ENCODE data around the gene DAG1. TPM values are rescaled to one million over a fixed set of nuclear protein-coding genes. Genes with fewer than 3 reads are reported as not detected.

The DAG1 gene
- polyA plus RNA-seq, 2 of the 4 experiments (the other 2 are of a cell fraction): 46.6 to 59.6 TPM

DNA sequence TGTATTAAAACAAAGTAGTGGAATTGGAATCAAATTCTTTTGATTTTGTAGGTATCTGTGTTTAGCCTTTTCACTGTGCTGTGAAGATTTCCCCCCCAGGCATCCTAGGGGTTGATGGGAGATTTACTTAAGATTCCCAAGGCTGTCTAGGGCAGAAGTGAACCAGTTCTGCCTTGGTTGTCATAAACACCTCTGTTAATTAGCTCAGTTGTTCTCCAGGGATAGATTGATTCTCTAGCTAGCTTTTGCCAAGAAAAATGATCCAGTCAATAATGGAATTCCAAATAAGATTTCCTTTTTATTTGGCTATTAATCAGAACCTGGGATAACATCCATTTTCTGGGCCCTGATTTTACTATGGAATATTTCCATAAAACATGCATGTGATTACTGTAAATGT lies 12.7 kb downstream of the DAG1 start:
- no peak for ATAC-seq
- no peak for DNase-seq (ENCODE audit: low read depth in 1 of 2, low spot score in 1 of 2)
- TF ChIP-seq RNF2 (IDR thresholded peaks at IDR 0.05; ENCODE audit: borderline replicate concordance, low read depth) (no peak), RAD21 (conservative IDR thresholded peaks at IDR 0.05 in 1 of 2, IDR thresholded peaks at IDR 0.05 in 1 of 2) (no peak), CBX8 (IDR thresholded peaks at IDR 0.05) (no peak), FOSL2 (IDR thresholded peaks at IDR 0.05) (no peak), FOSL2 (CRISPR knock-in tag; IDR thresholded peaks at IDR 0.05) (no peak), GATA3 (IDR thresholded peaks at IDR 0.05; ENCODE audit: borderline replicate concordance) (no peak), HOXB13 (CRISPR knock-in tag; IDR thresholded peaks at IDR 0.05; ENCODE audit: low read depth) (no peak), RARB (CRISPR knock-in tag; IDR thresholded peaks at IDR 0.05) (no peak), TFCP2L1 (CRISPR knock-in tag; IDR thresholded peaks at IDR 0.05) (no peak), POLR2A (IDR thresholded peaks at IDR 0.05; ENCODE audit: low read length) (no peak), RFX5 (IDR thresholded peaks at IDR 0.05) (no peak), NFE2L2 (conservative IDR thresholded peaks at IDR 0.05; ENCODE audit: low read length) (no peak), JUN (IDR thresholded peaks at IDR 0.05) (no peak), KDM1A (IDR thresholded peaks at IDR 0.05; ENCODE audit: low read depth) (no peak), POLR2AphosphoS2 (conservative IDR thresholded peaks at IDR 0.05; ENCODE audit: low read length) (no peak), MAFK (IDR thresholded peaks at IDR 0.05; ENCODE audit: partially characterized antibody) (no peak)
- TF ChIP-seq, protein P1, sequence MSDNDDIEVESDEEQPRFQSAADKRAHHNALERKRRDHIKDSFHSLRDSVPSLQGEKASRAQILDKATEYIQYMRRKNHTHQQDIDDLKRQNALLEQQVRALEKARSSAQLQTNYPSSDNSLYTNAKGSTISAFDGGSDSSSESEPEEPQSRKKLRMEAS (IDR thresholded peaks at IDR 0.05): no peak
- TF ChIP-seq, protein P2, sequence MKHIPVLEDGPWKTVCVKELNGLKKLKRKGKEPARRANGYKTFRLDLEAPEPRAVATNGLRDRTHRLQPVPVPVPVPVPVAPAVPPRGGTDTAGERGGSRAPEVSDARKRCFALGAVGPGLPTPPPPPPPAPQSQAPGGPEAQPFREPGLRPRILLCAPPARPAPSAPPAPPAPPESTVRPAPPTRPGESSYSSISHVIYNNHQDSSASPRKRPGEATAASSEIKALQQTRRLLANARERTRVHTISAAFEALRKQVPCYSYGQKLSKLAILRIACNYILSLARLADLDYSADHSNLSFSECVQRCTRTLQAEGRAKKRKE (CRISPR knock-in tag; IDR thresholded peaks at IDR 0.05; ENCODE audit: low read depth): no peak
- Histone ChIP-seq H3K9me3 (no peaks in the 10 kb centered on the region), H3K4me2 (no peak overlapping the region), H3K4me1 (peaks cover 9% of the 10 kb centered on the region), H3K27ac (no peak overlapping the region), H3K4me3 (no peak overlapping the region)
- ChIA-PET CTCF (interaction anchor here (0.7 kb wide), 1 partner anchor 30 kb away, joined by 3 read pairs; no protein-coding TSS in a partner anchor), POLR2A (interaction anchor here (1.1 kb wide), 1 partner anchor 12 kb away, joined by 4 read pairs; no protein-coding TSS in a partner anchor)
- FAIRE-seq: no peak

DNA sequence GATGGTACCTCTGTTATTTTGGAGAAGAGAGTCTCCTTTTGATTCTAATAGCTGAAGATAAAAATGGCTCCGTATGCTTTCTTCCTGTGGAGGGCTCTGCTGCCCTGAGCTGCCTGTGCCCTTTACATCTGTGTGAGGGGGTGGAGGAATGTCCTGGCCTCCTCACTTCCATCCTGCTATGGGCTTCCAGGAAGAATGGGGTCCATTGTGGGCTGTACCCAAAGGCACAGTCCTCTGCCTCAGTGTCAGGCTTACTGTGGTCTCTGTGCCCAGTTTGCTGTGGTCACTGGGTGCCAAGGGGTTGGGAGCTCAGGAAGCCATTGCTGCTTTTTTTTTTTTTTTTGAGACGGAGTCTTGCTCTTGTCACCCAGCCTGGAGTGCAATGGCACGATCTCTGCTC lies 14.4 kb downstream of the DAG1 start:
- POLR2A ChIA-PET: no interaction called here
- TF ChIP-seq, protein P3, sequence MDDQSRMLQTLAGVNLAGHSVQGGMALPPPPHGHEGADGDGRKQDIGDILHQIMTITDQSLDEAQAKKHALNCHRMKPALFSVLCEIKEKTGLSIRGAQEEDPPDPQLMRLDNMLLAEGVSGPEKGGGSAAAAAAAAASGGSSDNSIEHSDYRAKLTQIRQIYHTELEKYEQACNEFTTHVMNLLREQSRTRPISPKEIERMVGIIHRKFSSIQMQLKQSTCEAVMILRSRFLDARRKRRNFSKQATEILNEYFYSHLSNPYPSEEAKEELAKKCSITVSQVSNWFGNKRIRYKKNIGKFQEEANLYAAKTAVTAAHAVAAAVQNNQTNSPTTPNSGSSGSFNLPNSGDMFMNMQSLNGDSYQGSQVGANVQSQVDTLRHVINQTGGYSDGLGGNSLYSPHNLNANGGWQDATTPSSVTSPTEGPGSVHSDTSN (IDR thresholded peaks at IDR 0.05): no peak
- no peak for TF ChIP-seq KDM5A (IDR thresholded peaks at IDR 0.05)
- TF ChIP-seq, protein P4, sequence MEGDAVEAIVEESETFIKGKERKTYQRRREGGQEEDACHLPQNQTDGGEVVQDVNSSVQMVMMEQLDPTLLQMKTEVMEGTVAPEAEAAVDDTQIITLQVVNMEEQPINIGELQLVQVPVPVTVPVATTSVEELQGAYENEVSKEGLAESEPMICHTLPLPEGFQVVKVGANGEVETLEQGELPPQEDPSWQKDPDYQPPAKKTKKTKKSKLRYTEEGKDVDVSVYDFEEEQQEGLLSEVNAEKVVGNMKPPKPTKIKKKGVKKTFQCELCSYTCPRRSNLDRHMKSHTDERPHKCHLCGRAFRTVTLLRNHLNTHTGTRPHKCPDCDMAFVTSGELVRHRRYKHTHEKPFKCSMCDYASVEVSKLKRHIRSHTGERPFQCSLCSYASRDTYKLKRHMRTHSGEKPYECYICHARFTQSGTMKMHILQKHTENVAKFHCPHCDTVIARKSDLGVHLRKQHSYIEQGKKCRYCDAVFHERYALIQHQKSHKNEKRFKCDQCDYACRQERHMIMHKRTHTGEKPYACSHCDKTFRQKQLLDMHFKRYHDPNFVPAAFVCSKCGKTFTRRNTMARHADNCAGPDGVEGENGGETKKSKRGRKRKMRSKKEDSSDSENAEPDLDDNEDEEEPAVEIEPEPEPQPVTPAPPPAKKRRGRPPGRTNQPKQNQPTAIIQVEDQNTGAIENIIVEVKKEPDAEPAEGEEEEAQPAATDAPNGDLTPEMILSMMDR (IDR thresholded peaks at IDR 0.05): no peak
- no peak for TF ChIP-seq NPAS2 (CRISPR knock-in tag; IDR thresholded peaks at IDR 0.05; ENCODE audit: borderline replicate concordance)
- TF ChIP-seq, protein P5, sequence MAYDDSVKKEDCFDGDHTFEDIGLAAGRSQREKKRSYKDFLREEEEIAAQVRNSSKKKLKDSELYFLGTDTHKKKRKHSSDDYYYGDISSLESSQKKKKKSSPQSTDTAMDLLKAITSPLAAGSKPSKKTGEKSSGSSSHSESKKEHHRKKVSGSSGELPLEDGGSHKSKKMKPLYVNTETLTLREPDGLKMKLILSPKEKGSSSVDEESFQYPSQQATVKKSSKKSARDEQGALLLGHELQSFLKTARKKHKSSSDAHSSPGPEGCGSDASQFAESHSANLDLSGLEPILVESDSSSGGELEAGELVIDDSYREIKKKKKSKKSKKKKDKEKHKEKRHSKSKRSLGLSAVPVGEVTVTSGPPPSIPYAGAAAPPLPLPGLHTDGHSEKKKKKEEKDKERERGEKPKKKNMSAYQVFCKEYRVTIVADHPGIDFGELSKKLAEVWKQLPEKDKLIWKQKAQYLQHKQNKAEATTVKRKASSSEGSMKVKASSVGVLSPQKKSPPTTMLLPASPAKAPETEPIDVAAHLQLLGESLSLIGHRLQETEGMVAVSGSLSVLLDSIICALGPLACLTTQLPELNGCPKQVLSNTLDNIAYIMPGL (CRISPR knock-in tag; IDR thresholded peaks at IDR 0.05; ENCODE audit: borderline replicate concordance): no peak
- no peak for TF ChIP-seq EP300 (IDR thresholded peaks at IDR 0.05)
- TF ChIP-seq HOXB13 (CRISPR knock-in tag; IDR thresholded peaks at IDR 0.05; ENCODE audit: low read depth): no peak
- TF ChIP-seq RFX5 (IDR thresholded peaks at IDR 0.05): no peak
- TF ChIP-seq, protein P6, sequence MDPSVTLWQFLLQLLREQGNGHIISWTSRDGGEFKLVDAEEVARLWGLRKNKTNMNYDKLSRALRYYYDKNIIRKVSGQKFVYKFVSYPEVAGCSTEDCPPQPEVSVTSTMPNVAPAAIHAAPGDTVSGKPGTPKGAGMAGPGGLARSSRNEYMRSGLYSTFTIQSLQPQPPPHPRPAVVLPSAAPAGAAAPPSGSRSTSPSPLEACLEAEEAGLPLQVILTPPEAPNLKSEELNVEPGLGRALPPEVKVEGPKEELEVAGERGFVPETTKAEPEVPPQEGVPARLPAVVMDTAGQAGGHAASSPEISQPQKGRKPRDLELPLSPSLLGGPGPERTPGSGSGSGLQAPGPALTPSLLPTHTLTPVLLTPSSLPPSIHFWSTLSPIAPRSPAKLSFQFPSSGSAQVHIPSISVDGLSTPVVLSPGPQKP (IDR thresholded peaks at IDR 0.05; ENCODE audit: low read depth, low read length): no peak
- no peak for TF ChIP-seq ZSCAN20 (CRISPR knock-in tag; IDR thresholded peaks at IDR 0.05)
- TF ChIP-seq MYC (IDR thresholded peaks at IDR 0.05; ENCODE audit: borderline replicate concordance, low read length): no peak
- TF ChIP-seq ZC3H11A (IDR thresholded peaks at IDR 0.05): no peak
- TF ChIP-seq, protein P7, sequence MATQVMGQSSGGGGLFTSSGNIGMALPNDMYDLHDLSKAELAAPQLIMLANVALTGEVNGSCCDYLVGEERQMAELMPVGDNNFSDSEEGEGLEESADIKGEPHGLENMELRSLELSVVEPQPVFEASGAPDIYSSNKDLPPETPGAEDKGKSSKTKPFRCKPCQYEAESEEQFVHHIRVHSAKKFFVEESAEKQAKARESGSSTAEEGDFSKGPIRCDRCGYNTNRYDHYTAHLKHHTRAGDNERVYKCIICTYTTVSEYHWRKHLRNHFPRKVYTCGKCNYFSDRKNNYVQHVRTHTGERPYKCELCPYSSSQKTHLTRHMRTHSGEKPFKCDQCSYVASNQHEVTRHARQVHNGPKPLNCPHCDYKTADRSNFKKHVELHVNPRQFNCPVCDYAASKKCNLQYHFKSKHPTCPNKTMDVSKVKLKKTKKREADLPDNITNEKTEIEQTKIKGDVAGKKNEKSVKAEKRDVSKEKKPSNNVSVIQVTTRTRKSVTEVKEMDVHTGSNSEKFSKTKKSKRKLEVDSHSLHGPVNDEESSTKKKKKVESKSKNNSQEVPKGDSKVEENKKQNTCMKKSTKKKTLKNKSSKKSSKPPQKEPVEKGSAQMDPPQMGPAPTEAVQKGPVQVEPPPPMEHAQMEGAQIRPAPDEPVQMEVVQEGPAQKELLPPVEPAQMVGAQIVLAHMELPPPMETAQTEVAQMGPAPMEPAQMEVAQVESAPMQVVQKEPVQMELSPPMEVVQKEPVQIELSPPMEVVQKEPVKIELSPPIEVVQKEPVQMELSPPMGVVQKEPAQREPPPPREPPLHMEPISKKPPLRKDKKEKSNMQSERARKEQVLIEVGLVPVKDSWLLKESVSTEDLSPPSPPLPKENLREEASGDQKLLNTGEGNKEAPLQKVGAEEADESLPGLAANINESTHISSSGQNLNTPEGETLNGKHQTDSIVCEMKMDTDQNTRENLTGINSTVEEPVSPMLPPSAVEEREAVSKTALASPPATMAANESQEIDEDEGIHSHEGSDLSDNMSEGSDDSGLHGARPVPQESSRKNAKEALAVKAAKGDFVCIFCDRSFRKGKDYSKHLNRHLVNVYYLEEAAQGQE (IDR thresholded peaks at IDR 0.05): no peak

More for the DNA sequence above, 14.4 kb downstream of the DAG1 start:
- CTCF ChIA-PET: interaction anchor here (0.7 to 1.7 kb wide), 3 partner anchors 12 to 187 kb away, joined by 3 to 4 read pairs (median 4); no protein-coding TSS in a partner anchor
- H3K4me1 ChIP-seq: peaks cover 9% of the 10 kb centered on the region
- H3K27ac ChIP-seq: no peak overlapping the region
- no peaks in the 10 kb centered on the region for H3K9me3 ChIP-seq
- ATAC-seq: no peak
- no peak for DNase-seq (ENCODE audit: low read depth in 1 of 2, low spot score in 1 of 2)
- FAIRE-seq: no peak
- 100% methylated on average over 3 of the region's 3 CpGs for WGBS (ENCODE audit: missing lambda C conversion rate)
- no peak overlapping the region for H3K4me2 ChIP-seq
- no peak overlapping the region for H3K4me3 ChIP-seq

Measured in A549 (cell line).